Mesenchymal stem cell (in vitro differentiated cells and primary cell): ENCODE data around the gene LPAR2.

ENCODE experiments used
- DNase-seq: peaks from one replicate; pipeline ENCODE4 v3.0.0-alpha.2; 2013
- H2AFZ ChIP-seq: one replicate; pipeline ENCODE4 v1.6.1; 2013; ENCODE audit warnings: low read depth, mild to moderate bottlenecking, control low read depth, inconsistent platforms, low read length, moderate library complexity
- H2AK5ac ChIP-seq: 2 replicates; pipeline ENCODE4 v1.6.1; 2013; ENCODE audit warnings: low read length, moderate library complexity, mild to moderate bottlenecking, inconsistent platforms; ENCODE audit not compliant: severe bottlenecking
- H2BK120ac ChIP-seq: one replicate; pipeline ENCODE4 v1.6.1; 2013; ENCODE audit warnings: low read depth, mild to moderate bottlenecking, inconsistent platforms, low read length, moderate library complexity
- H2BK12ac ChIP-seq, 2 experiments: one replicate each; pipeline ENCODE4 v1.6.1; 2013; ENCODE audit warnings: inconsistent platforms in 2 of 2, low read length in 2 of 2, mild to moderate bottlenecking in 2 of 2, moderate library complexity in 2 of 2, control low read depth in 1 of 2
- H2BK15ac ChIP-seq: one replicate; pipeline ENCODE4 v1.6.1; 2013; ENCODE audit warnings: mild to moderate bottlenecking, low read depth, inconsistent platforms; ENCODE audit not compliant: poor library complexity, severe bottlenecking
- H2BK5ac ChIP-seq: 2 replicates; pipeline ENCODE4 v1.6.1; 2013; ENCODE audit warnings: low read depth, mild to moderate bottlenecking, low read length, control low read depth, inconsistent platforms; ENCODE audit not compliant: poor library complexity, severe bottlenecking
- H3K14ac ChIP-seq, 2 experiments: one replicate each; pipeline ENCODE4 v1.6.1; 2013; ENCODE audit warnings: inconsistent platforms in 2 of 2, low read length in 2 of 2, control low read depth in 1 of 2, mild to moderate bottlenecking in 1 of 2, moderate library complexity in 1 of 2
- H3K18ac ChIP-seq, 2 experiments: one replicate each; pipeline ENCODE4 v1.6.1; 2013; ENCODE audit warnings: inconsistent platforms in 2 of 2, low read length in 2 of 2, control low read depth in 1 of 2, low read depth in 1 of 2, mild to moderate bottlenecking in 1 of 2
- H3K23ac ChIP-seq, 2 experiments: one replicate each; pipeline ENCODE4 v1.6.1; 2013; ENCODE audit warnings: inconsistent platforms in 2 of 2, low read length in 2 of 2, mild to moderate bottlenecking in 2 of 2, moderate library complexity in 2 of 2, control low read depth in 1 of 2
- H3K27ac ChIP-seq: 2 replicates; pipeline ENCODE4 v1.5.1; 2013; ENCODE audit warnings: mild to moderate bottlenecking, moderate library complexity, low read length, control low read depth, inconsistent platforms; ENCODE audit not compliant: poor library complexity, severe bottlenecking
- H3K27me3 ChIP-seq, 2 experiments: 2 replicates each; pipeline versions ENCODE4 v1.6.1 to v1.7.0; 2013; ENCODE audit warnings: low read length in 2 of 2, mild to moderate bottlenecking in 2 of 2, moderate library complexity in 2 of 2, control low read depth in 1 of 2, inconsistent platforms in 1 of 2; ENCODE audit not compliant: control insufficient read depth in 1 of 2, insufficient read depth in 1 of 2
- H3K36me3 ChIP-seq, 2 experiments: 2 replicates each; pipeline versions ENCODE4 v1.6.1 to v1.7.0; 2013; ENCODE audit warnings: low read length in 2 of 2, control low read depth in 1 of 2, inconsistent platforms in 1 of 2, low read depth in 1 of 2, mild to moderate bottlenecking in 1 of 2; ENCODE audit not compliant: insufficient read depth in 2 of 2, control insufficient read depth in 1 of 2
- H3K4ac ChIP-seq, 2 experiments: one replicate each; pipeline ENCODE4 v1.6.1; 2013; ENCODE audit warnings: inconsistent platforms in 2 of 2, low read length in 2 of 2, mild to moderate bottlenecking in 2 of 2, moderate library complexity in 2 of 2, control low read depth in 1 of 2, low read depth in 1 of 2
- H3K4me1 ChIP-seq: 2 replicates; pipeline ENCODE4 v1.6.1; 2013; ENCODE audit warnings: low read depth, low read length, control low read depth; ENCODE audit not compliant: control insufficient read depth, insufficient read depth
- H3K4me2 ChIP-seq: 2 replicates; pipeline ENCODE4 v1.6.1; 2013; ENCODE audit warnings: low read length, mild to moderate bottlenecking, inconsistent platforms; ENCODE audit not compliant: poor library complexity, severe bottlenecking
- H3K4me3 ChIP-seq, 2 experiments: 2 replicates each; pipeline versions ENCODE4 v1.5.1 to v1.7.0; 2013; ENCODE audit warnings: low read length in 2 of 2, mild to moderate bottlenecking in 2 of 2, control low read depth in 1 of 2, low read depth in 1 of 2; ENCODE audit not compliant: insufficient read depth in 1 of 2
- H3K79me1 ChIP-seq: replicated peaks from 2 replicates; pipeline ENCODE4 v1.6.1; 2013; ENCODE audit warnings: mild to moderate bottlenecking, control low read depth, low read length, inconsistent platforms; ENCODE audit not compliant: poor library complexity, severe bottlenecking
- H3K9ac ChIP-seq: 2 replicates; pipeline ENCODE4 v1.7.0; 2013; ENCODE audit warnings: mild to moderate bottlenecking, low read length, moderate library complexity
- H3K9me3 ChIP-seq: 2 replicates; pipeline ENCODE4 v1.7.0; 2013; ENCODE audit warnings: mild to moderate bottlenecking, low read length; ENCODE audit not compliant: control insufficient read depth
- H4K8ac ChIP-seq: one replicate; pipeline ENCODE4 v1.6.1; 2013; ENCODE audit warnings: inconsistent platforms, mild to moderate bottlenecking, low read length, moderate library complexity
- H4K91ac ChIP-seq: one replicate; pipeline ENCODE4 v1.6.1; 2013; ENCODE audit warnings: mild to moderate bottlenecking, low read length, inconsistent platforms
- WGBS: methylation state at CpG from one replicate; pipeline ENCODE4 v1.1.7; 2013; ENCODE audit warnings: mixed read lengths; 5-methylcytosine and 5-hydroxymethylcytosine counted together

The LPAR2 gene

GRCh38 chr19:19663256-19664120 lies 35.5 kb upstream of the LPAR2 start, which contains the start of gene ATP13A1:
TSS of gene ATP13A1 (minus strand) at chr19:19663676. CDS start at chr19:19663666, 10 bp downstream.
- H3K9ac ChIP-seq = peak within 1 kb of the TSS; percentile 96
- H2BK5ac ChIP-seq = peak within 1 kb of the TSS; percentile 86
- peak; percentile 98 for DNase-seq
- H3K23ac ChIP-seq = peak within 1 kb of the TSS; percentile 83 to 99
- H2AK5ac ChIP-seq = no peak within 1 kb of the TSS
- peaks cover 8% of the 10 kb centered on the region for H3K79me1 ChIP-seq
- peak within 1 kb of the TSS; percentile 96 for H4K8ac ChIP-seq
- H2AFZ ChIP-seq = peak within 1 kb of the TSS; percentile 88
- 1% methylated on average over 76 of the region's 85 CpGs for WGBS
- H2BK15ac ChIP-seq = peak within 1 kb of the TSS; percentile 75
- H3K4me1 ChIP-seq = peaks cover 20% of the 10 kb centered on the region
- peak within 1 kb of the TSS; percentile 96 for H4K91ac ChIP-seq
- peak within 1 kb of the TSS; percentile 92 for H2BK120ac ChIP-seq
- no peak within 1 kb of the TSS for H2BK12ac ChIP-seq
- H3K27ac ChIP-seq = peak within 1 kb of the TSS; percentile 92
- H3K14ac ChIP-seq = peak within 1 kb of the TSS in 1 of 2 experiments; percentile 91
- H3K9me3 ChIP-seq = no peaks in the 10 kb centered on the region
- peak within 1 kb of the TSS; percentile 85 to 95 for H3K4ac ChIP-seq
- peak within 1 kb of the TSS; percentile 85 to 97 for H3K18ac ChIP-seq
- peaks cover 22 to 24% of the 10 kb centered on the region in 2 experiments for H3K36me3 ChIP-seq
- no peaks in the 10 kb centered on the region for H3K27me3 ChIP-seq
- H3K4me2 ChIP-seq = peak within 1 kb of the TSS; percentile 85
- H3K4me3 ChIP-seq = peak within 1 kb of the TSS; percentile 99

- 9% methylated on average over 17 of the region's 17 CpGs for WGBS
- H2BK15ac ChIP-seq = no peak overlapping the region
- DNase-seq = no peak
These were observed 34.8 kb upstream of the LPAR2 start for GRCh38 chr19:19662871-19663255.

GRCh38 chr19:19662344-19662743 lies 34.3 kb upstream of the LPAR2 start:
- H2AFZ ChIP-seq = no peak overlapping the region
- no peak overlapping the region for H3K14ac ChIP-seq
- H3K27ac ChIP-seq = no peak overlapping the region
- DNase-seq = no peak
- peaks cover 13% of the 10 kb centered on the region for H3K79me1 ChIP-seq
- H2BK12ac ChIP-seq = no peak overlapping the region
- no peaks in the 10 kb centered on the region for H3K27me3 ChIP-seq
- 85% methylated on average over 8 of the region's 8 CpGs for WGBS
- peak overlapping the region in 1 of 2 experiments; percentile 99 for H3K4me3 ChIP-seq
- H3K9ac ChIP-seq = peak overlapping the region; percentile 96
- no peak overlapping the region for H3K4ac ChIP-seq
- peak overlapping the region; percentile 85 for H3K4me2 ChIP-seq
- H3K4me1 ChIP-seq = peaks cover 17% of the 10 kb centered on the region
- H2AK5ac ChIP-seq = no peak overlapping the region
- H3K9me3 ChIP-seq = no peaks in the 10 kb centered on the region
- H2BK5ac ChIP-seq = no peak overlapping the region
- H4K91ac ChIP-seq = no peak overlapping the region
- no peak overlapping the region for H3K18ac ChIP-seq
- H2BK15ac ChIP-seq = no peak overlapping the region
- H2BK120ac ChIP-seq = no peak overlapping the region
- no peak overlapping the region for H4K8ac ChIP-seq
- peaks cover 33 to 35% of the 10 kb centered on the region in 2 experiments for H3K36me3 ChIP-seq
- no peak overlapping the region for H3K23ac ChIP-seq

More at GRCh38 chr19:19662871-19663255, 34.8 kb upstream of the LPAR2 start:
- Histone ChIP-seq H3K27me3 (no peaks in the 10 kb centered on the region), H3K18ac (peak overlapping the region; percentile 85 to 97), H3K4me2 (peak overlapping the region; percentile 85), H2BK12ac (no peak overlapping the region), H4K8ac (peak overlapping the region; percentile 96), H3K4me3 (peak overlapping the region; percentile 99), H4K91ac (peak overlapping the region; percentile 88), H3K79me1 (peaks cover 10% of the 10 kb centered on the region), H2AK5ac (no peak overlapping the region), H2AFZ (peak overlapping the region; percentile 80), H3K4me1 (peaks cover 17% of the 10 kb centered on the region), H3K9ac (peak overlapping the region; percentile 96), H3K9me3 (no peaks in the 10 kb centered on the region), H3K4ac (peak overlapping the region; percentile 83 to 95), H2BK120ac (no peak overlapping the region), H3K27ac (no peak overlapping the region), H2BK5ac (no peak overlapping the region), H3K14ac (peak overlapping the region in 1 of 2 experiments; percentile 91), H3K23ac (peak overlapping the region in 1 of 2 experiments; percentile 99), H3K36me3 (peaks cover 28 to 30% of the 10 kb centered on the region in 2 experiments)

- 94% methylated on average over 17 of the region's 18 CpGs for WGBS
- H4K8ac ChIP-seq = no peak overlapping the region
- peaks cover 38 to 41% of the 10 kb centered on the region in 2 experiments for H3K36me3 ChIP-seq
- no peak for DNase-seq
- H3K23ac ChIP-seq = no peak overlapping the region
- no peak overlapping the region for H3K4ac ChIP-seq
- no peak overlapping the region for H2AK5ac ChIP-seq
- peaks cover 18% of the 10 kb centered on the region for H3K79me1 ChIP-seq
- no peak overlapping the region for H3K14ac ChIP-seq
- peak overlapping the region; percentile 96 for H3K9ac ChIP-seq
- no peak overlapping the region for H2AFZ ChIP-seq
- H3K4me2 ChIP-seq = peak overlapping the region; percentile 2
- H4K91ac ChIP-seq = no peak overlapping the region
- H3K27ac ChIP-seq = no peak overlapping the region
- no peaks in the 10 kb centered on the region for H3K27me3 ChIP-seq
- H3K9me3 ChIP-seq = no peaks in the 10 kb centered on the region
- no peak overlapping the region for H2BK12ac ChIP-seq
- peak overlapping the region in 1 of 2 experiments; percentile 99 for H3K4me3 ChIP-seq
- H2BK15ac ChIP-seq = no peak overlapping the region
- H2BK120ac ChIP-seq = no peak overlapping the region
- no peak overlapping the region for H3K18ac ChIP-seq
- H2BK5ac ChIP-seq = no peak overlapping the region
- H3K4me1 ChIP-seq = peaks cover 17% of the 10 kb centered on the region
These were observed 33.7 kb upstream of the LPAR2 start for GRCh38 chr19:19661675-19662251.
